DND-41 (cell line): ENCODE data around the gene TMEM269.

Source experiments
- CTCF ChIP-seq: IDR thresholded peaks from 2 replicates; pipeline ENCODE4 v1.5.1; 2012; ENCODE audit warnings: borderline replicate concordance, low read length, moderate library complexity, mild to moderate bottlenecking; ENCODE audit not compliant: poor library complexity, severe bottlenecking; ENCODE audit errors: extremely low read depth
- EZH2 ChIP-seq: IDR thresholded peaks from 3 replicates; pipeline ENCODE4 v1.6.1; 2012; ENCODE audit warnings: borderline replicate concordance, low read depth, mild to moderate bottlenecking, moderate library complexity, low read length, inconsistent platforms; ENCODE audit not compliant: severe bottlenecking

GRCh38 chr1:42746436-42747105, 38.2 kb upstream of the TMEM269 start:
- TF ChIP-seq CTCF, result no peak
- TF ChIP-seq EZH2, result no peak
